HL-60 (cell line): ENCODE results near the gene SUFU.

Experiments
- DNase-seq, 2 experiments: peaks; one replicate each; pipeline ENCODE4 v3.0.0-alpha.2; 2010 to 2020; ENCODE audit warnings: low read depth in 1 of 2, low spot score in 1 of 2
- H3K27ac ChIP-seq: fragments of 250-450 bp; sonication (Bioruptor Pico); replicated peaks from 2 replicates; pipeline ENCODE4 v1.5.1; 2020; ENCODE audit warnings: mild to moderate bottlenecking, moderate library complexity
- H3K27me3 ChIP-seq: fragments of 250-450 bp; sonication (Bioruptor Pico); 2 replicates; pipeline ENCODE4 v1.5.1; 2021; ENCODE audit warnings: mild to moderate bottlenecking, moderate library complexity; ENCODE audit not compliant: insufficient read depth, poor library complexity, severe bottlenecking
- H3K4me3 ChIP-seq: replicated peaks from 2 replicates; pipeline ENCODE4 v1.5.1; 2011; ENCODE audit warnings: mild to moderate bottlenecking, control low read depth, low read length; ENCODE audit not compliant: insufficient read depth
- GABPA ChIP-seq: IDR thresholded peaks from 2 replicates; pipeline ENCODE4 v1.6.1; 2012; ENCODE audit warnings: low read depth
- POLR2AphosphoS5 ChIP-seq: IDR thresholded peaks from 2 replicates; pipeline ENCODE4 v1.6.1; 2012; ENCODE audit warnings: low read depth
- SPI1 ChIP-seq: IDR thresholded peaks from 2 replicates; pipeline ENCODE4 v1.6.1; 2012; ENCODE audit warnings: low read depth, mild to moderate bottlenecking, borderline replicate concordance
- TF ChIP-seq, protein P1 (sequence below): IDR thresholded peaks from one replicate; pipeline ENCODE4 v1.5.1; 2011; ENCODE audit warnings: low read length, control low read depth, inconsistent platforms; ENCODE audit not compliant: insufficient read depth
- TF ChIP-seq, protein P2 (sequence below): IDR thresholded peaks from 2 replicates; pipeline ENCODE4 v1.6.1; 2012; ENCODE audit warnings: low read depth; ENCODE audit not compliant: insufficient replicate concordance

SUFU gene

DNA sequence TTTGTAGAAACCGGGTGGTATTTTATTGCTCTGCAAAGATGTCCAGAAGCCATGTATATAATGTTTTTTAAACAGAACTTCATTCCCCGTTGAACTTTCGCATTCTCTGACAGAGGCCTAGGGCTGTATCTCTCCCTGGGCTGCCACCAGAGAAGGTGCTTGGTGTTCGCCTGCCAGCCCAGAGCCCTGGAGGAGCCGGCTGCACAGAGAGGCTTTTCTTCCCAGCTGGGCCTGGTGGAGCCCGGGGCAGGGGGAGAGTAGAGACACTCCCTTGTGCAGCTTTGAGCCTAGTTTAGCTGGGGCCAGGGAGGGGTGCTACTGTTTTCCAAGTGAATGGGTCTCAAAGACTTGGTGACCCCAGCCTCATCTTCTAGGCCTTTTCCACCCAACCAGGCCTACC lies 126.9 kb downstream of the SUFU start:
- H3K4me3 ChIP-seq, result no peak overlapping the region
- no peak for DNase-seq
- no peaks in the 10 kb centered on the region for H3K27me3 ChIP-seq
- H3K27ac ChIP-seq, result no peak overlapping the region
- TF ChIP-seq, protein P1, sequence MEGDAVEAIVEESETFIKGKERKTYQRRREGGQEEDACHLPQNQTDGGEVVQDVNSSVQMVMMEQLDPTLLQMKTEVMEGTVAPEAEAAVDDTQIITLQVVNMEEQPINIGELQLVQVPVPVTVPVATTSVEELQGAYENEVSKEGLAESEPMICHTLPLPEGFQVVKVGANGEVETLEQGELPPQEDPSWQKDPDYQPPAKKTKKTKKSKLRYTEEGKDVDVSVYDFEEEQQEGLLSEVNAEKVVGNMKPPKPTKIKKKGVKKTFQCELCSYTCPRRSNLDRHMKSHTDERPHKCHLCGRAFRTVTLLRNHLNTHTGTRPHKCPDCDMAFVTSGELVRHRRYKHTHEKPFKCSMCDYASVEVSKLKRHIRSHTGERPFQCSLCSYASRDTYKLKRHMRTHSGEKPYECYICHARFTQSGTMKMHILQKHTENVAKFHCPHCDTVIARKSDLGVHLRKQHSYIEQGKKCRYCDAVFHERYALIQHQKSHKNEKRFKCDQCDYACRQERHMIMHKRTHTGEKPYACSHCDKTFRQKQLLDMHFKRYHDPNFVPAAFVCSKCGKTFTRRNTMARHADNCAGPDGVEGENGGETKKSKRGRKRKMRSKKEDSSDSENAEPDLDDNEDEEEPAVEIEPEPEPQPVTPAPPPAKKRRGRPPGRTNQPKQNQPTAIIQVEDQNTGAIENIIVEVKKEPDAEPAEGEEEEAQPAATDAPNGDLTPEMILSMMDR, result no peak
- TF ChIP-seq POLR2AphosphoS5, result no peak
- TF ChIP-seq, protein P2, sequence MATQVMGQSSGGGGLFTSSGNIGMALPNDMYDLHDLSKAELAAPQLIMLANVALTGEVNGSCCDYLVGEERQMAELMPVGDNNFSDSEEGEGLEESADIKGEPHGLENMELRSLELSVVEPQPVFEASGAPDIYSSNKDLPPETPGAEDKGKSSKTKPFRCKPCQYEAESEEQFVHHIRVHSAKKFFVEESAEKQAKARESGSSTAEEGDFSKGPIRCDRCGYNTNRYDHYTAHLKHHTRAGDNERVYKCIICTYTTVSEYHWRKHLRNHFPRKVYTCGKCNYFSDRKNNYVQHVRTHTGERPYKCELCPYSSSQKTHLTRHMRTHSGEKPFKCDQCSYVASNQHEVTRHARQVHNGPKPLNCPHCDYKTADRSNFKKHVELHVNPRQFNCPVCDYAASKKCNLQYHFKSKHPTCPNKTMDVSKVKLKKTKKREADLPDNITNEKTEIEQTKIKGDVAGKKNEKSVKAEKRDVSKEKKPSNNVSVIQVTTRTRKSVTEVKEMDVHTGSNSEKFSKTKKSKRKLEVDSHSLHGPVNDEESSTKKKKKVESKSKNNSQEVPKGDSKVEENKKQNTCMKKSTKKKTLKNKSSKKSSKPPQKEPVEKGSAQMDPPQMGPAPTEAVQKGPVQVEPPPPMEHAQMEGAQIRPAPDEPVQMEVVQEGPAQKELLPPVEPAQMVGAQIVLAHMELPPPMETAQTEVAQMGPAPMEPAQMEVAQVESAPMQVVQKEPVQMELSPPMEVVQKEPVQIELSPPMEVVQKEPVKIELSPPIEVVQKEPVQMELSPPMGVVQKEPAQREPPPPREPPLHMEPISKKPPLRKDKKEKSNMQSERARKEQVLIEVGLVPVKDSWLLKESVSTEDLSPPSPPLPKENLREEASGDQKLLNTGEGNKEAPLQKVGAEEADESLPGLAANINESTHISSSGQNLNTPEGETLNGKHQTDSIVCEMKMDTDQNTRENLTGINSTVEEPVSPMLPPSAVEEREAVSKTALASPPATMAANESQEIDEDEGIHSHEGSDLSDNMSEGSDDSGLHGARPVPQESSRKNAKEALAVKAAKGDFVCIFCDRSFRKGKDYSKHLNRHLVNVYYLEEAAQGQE, result no peak
- no peak for TF ChIP-seq SPI1
- no peak for TF ChIP-seq GABPA

DNA sequence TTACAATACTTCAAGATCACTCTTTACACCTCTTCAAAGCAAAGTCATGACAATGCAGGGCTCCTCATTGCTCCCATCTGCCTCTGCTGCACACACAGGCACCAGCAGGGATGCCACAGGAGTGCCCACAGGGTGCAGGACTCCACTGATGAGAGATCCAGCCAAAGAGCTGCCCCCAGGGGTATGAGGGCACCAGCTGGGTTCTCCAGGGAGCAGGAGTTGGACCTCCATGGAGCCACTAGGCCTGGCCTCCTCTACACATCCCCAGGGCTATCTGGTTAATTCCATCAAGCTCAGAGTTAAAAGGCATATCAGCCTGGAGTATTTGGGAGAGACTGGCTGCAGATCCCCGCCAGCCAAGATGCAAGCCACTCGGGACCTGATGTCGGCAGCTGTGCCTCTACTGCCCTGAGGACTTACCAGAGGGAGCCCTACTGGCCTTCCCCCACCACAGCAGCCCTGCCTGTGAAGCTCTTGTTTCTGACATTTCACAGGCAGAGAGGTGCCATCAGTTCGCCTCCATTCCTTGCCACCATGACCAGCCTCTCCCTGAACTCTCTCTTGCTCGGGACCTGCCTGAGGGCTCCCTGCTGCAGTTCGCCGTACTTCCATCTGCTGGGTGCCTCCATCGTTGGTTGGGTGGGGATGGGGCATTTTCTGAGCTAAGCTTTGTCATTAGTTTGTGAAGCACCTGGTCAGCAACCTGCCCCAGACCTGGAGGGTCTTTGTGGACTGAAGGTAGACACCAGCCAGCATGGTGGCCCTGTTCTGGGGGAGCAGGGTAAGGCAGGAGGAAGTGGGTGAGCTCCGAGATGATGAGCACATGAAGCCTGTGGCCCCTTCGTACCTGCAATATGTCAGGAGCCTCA lies 128.0 kb downstream of the SUFU start:
- H3K27ac ChIP-seq, result peak overlapping the region; percentile 86
- TF ChIP-seq, protein P2, result no peak
- TF ChIP-seq SPI1 (no peak), GABPA (no peak), POLR2AphosphoS5 (no peak)
- TF ChIP-seq, protein P1, result no peak

DNA sequence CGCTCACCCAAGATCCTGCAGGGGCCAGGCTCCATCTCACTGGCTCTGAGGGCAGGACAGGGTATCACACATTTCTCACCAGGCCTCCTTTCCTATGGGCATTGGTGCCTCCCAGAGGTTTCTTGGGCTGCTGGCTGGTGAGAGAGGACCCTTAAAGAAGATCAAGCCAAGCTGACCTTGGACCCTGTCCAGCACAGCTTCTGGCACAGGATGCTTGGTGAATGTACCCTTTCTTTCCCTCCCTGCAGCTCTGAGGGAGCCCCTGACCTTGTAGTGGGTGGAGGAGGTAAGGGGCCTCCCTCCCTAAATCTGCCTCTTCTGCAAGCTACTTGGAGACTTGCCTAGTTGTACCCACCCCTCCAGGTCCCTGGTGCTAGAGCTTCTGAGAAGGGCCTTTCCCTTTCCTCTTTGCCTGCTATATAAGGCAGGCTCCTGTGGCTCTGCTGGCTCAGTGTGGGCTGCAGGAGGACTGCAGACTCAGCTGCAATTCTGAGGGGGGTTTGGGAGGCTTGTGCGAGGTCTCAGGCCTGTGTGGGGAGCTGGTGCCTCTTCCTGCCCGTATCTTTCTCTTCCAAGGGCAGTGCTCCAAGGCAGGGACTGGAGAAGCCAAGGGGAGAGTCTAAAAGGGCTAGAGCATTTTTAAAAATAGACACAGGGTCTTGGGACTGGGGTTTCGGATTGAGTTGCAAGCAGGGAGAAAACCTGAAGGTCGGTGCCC lies 128.8 kb downstream of the SUFU start:
- H3K27ac ChIP-seq, result peak overlapping the region; percentile 86
- TF ChIP-seq, protein P1, result no peak
- TF ChIP-seq SPI1, result no peak
- TF ChIP-seq, protein P2, result no peak
- TF ChIP-seq GABPA, result no peak
- no peak; the same call in 1 of the 2 replicates for TF ChIP-seq POLR2AphosphoS5
- no peak overlapping the region for H3K4me3 ChIP-seq
- H3K27me3 ChIP-seq, result no peaks in the 10 kb centered on the region
- DNase-seq, result peak; percentile 67 to 70

More for the DNA sequence above, 128.0 kb downstream of the SUFU start:
- Histone ChIP-seq H3K27me3 (no peaks in the 10 kb centered on the region), H3K4me3 (no peak overlapping the region)
- no peak for DNase-seq
